Ovary (tissue), 9 donors: ENCODE results near the gene INPP4A. TPM values are rescaled to one million over a fixed set of nuclear protein-coding genes. Genes with fewer than 3 reads are reported as not detected.

Experiments used
- DNase-seq, 5 donors: peaks; one replicate each; pipeline ENCODE4 v3.0.0-alpha.2; 2019 to 2020
- H3K27ac ChIP-seq, 2 donors: fragments of 200-600 bp; one replicate each; pipeline versions ENCODE4 v1.5.1 to v1.8.0; 2019 to 2022
- H3K27me3 ChIP-seq: fragments of 200-600 bp; one replicate; pipeline ENCODE4 v1.8.0; 2022
- H3K36me3 ChIP-seq: fragments of 200-600 bp; sonication (generic); one replicate; pipeline ENCODE4 v1.5.1; 2019
- H3K4me1 ChIP-seq: one replicate; pipeline ENCODE4 v1.8.1; 2013; ENCODE audit warnings: mild to moderate bottlenecking, moderate library complexity; ENCODE audit not compliant: insufficient read depth
- H3K4me3 ChIP-seq: fragments of 200-600 bp; sonication (generic); one replicate; pipeline ENCODE4 v1.5.1; 2017
- H3K9me3 ChIP-seq, 2 donors: fragments of 200-600 bp in 1 of 2; sonication (generic) in 1 of 2; one replicate each; pipeline versions ENCODE4 v1.5.1 to v1.8.1; 2013 to 2019; ENCODE audit warnings: mild to moderate bottlenecking in 1 of 2, moderate library complexity in 1 of 2
- CTCF ChIP-seq, 3 donors: fragments of 450-650 bp in 2 of 3; fragments of 200-600 bp in 1 of 3; IDR thresholded peaks; one replicate each; pipeline versions ENCODE4 v1.5.1 to v1.8.0; 2016 to 2022; ENCODE audit warnings: antibody characterized with exemption in 3 of 3, mild to moderate bottlenecking in 1 of 3
- EP300 ChIP-seq: sonication (generic); formaldehyde crosslinking; IDR thresholded peaks from one replicate; pipeline ENCODE4 v1.6.1; 2017; ENCODE audit warnings: antibody characterized with exemption
- POLR2A ChIP-seq: fragments of 450-650 bp; IDR thresholded peaks from one replicate; pipeline ENCODE4 v1.6.1; 2017; ENCODE audit warnings: antibody characterized with exemption, mild to moderate bottlenecking, moderate library complexity
- WGBS, 3 donors: extraction: QIAGEN DNeasy Blood & Tissue Kit in 1 of 3; methylation state at CpG; one replicate each; pipeline versions ENCODE4 v1.1.5 to v1.1.7; 2013 to 2017; 5-methylcytosine and 5-hydroxymethylcytosine counted together
- intact Hi-C, 4 donors: fragments of 100-400 bp; cut with DNase I; formaldehyde crosslinking; loops; one replicate each; pipeline versions ENCODE4 v1.11.0 to v1.15.1; 2022 to 2023
- polyA plus RNA-seq, 2 donors: library from polyadenylated mRNA; stranded (reverse); fragments of 200-250 nt in 1 of 2; fragments of 350-450 nt in 1 of 2; fragmentation: Illumina TruSeq in 1 of 2; extraction: RNeasy Lipid Tissue Mini Kit (QIAGEN cat#74804) in 1 of 2; gene quantifications; one replicate each; pipeline ENCODE4 v1.2.3, GENCODE V29; 2013 to 2014
- total RNA-seq, 7 donors: library from RNA; depleted of rRNA in 2 of 7; stranded (reverse); fragments of >200 nt in 2 of 7; fragmentation: NEBNext Ultra II Directional in 3 of 7; extraction: Animal tissue kit (Norgen Biotek cat#: 25700) in 3 of 7; gene quantifications; one replicate each; pipeline versions ENCODE4 v1.1.0 to v1.2.4, GENCODE V29; 2016 to 2023
- donor health status: DM: no; HTN: no; CAD: no; lungs with moderate emphysema.
- donor health status: DM: no; HTN: no; CAD: no.
- donor health status: Bipolar disorder and iron deficiency.
- donor health status: DM: yes; HTN: yes; CAD: no.
- donor health status: DM: no; HTN: no; CAD: no.
- donor health status: DM: yes; HTN: yes; CAD: no.

Gene INPP4A
- total and polyA plus RNA-seq, 9 donors, result 7.5 to 25.8 (median 16.2) TPM

GRCh38 chr2:98541906-98542305, 97.2 kb downstream of the INPP4A start:
- WGBS, 3 donors, result 34 to 47% (median 35%) methylated on average over 9 of the region's 9 CpGs
- Histone ChIP-seq H3K9me3 (no peaks in the 10 kb centered on the region), H3K4me1 (peaks cover 2% of the 10 kb centered on the region), H3K27ac (no peak overlapping the region), H3K4me3 (no peak overlapping the region), H3K36me3 (no peaks in the 10 kb centered on the region), H3K27me3 (no peaks in the 10 kb centered on the region)
- no peak for TF ChIP-seq EP300
- TF ChIP-seq POLR2A, result no peak
- TF ChIP-seq CTCF (IDR thresholded peaks at IDR 0.05), result no peak
- intact Hi-C loops, result no loop called here
- no peak for DNase-seq

GRCh38 chr2:98543214-98543613, 98.6 kb downstream of the INPP4A start:
- no peak overlapping the region for H3K27ac ChIP-seq
- no peak for TF ChIP-seq CTCF (IDR thresholded peaks at IDR 0.05)
- no peak for TF ChIP-seq EP300
- TF ChIP-seq POLR2A, result no peak
- peaks cover 2% of the 10 kb centered on the region for H3K4me1 ChIP-seq
- no peaks in the 10 kb centered on the region for H3K36me3 ChIP-seq
- H3K9me3 ChIP-seq, result no peaks in the 10 kb centered on the region
- H3K4me3 ChIP-seq, result no peak overlapping the region
- intact Hi-C loops, result no loop called here
- WGBS, 3 donors, result 91 to 94% (median 91%) methylated on average over 11 of the region's 11 CpGs
- no peak for DNase-seq
- H3K27me3 ChIP-seq, result no peaks in the 10 kb centered on the region

GRCh38 chr2:98543842-98544241, 99.2 kb downstream of the INPP4A start:
- Histone ChIP-seq H3K27me3 (no peaks in the 10 kb centered on the region), H3K36me3 (no peaks in the 10 kb centered on the region), H3K4me3 (no peak overlapping the region), H3K27ac (no peak overlapping the region), H3K4me1 (peaks cover 2% of the 10 kb centered on the region), H3K9me3 (no peaks in the 10 kb centered on the region)
- TF ChIP-seq CTCF (IDR thresholded peaks at IDR 0.05), result no peak
- no peak for TF ChIP-seq POLR2A
- TF ChIP-seq EP300, result no peak
- intact Hi-C loops, result no loop called here
- 96 to 97% (median 97%) methylated on average over 6 of the region's 6 CpGs for WGBS, 3 donors
- DNase-seq, result no peak

GRCh38 chr2:98545591-98545990, 100.9 kb downstream of the INPP4A start:
- intact Hi-C loops, result no loop called here
- 91 to 97% (median 92%) methylated on average over 7 of the region's 7 CpGs for WGBS, 3 donors
- TF ChIP-seq POLR2A (no peak), EP300 (no peak), CTCF (IDR thresholded peaks at IDR 0.05) (no peak)
- Histone ChIP-seq H3K27me3 (no peaks in the 10 kb centered on the region), H3K27ac (no peak overlapping the region), H3K9me3 (no peaks in the 10 kb centered on the region), H3K4me1 (peaks cover 2% of the 10 kb centered on the region), H3K4me3 (no peak overlapping the region), H3K36me3 (no peaks in the 10 kb centered on the region)
- no peak for DNase-seq

DNA sequence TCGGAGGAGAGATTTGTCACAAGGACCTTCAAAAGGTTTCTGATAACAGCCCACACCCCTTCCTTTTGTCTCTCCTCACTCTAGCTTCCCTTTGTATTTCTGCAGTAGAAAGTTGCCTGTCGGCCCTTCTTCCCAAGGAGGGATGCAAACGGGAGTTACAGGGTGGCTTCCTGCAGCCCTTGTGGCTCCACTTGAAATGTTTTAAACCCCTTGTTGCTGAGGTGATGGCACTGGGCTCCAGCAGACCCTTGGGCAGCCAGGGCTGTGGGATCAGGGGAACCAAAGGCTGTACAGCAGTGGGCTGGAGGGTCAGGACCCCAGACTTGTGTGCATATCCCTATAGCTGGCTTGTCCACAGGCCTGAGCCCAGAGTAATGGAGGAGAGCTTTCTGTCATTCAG, 101.5 kb downstream of the INPP4A start:
- no peaks in the 10 kb centered on the region for H3K27me3 ChIP-seq
- no peaks in the 10 kb centered on the region for H3K9me3 ChIP-seq
- H3K4me3 ChIP-seq, result no peak overlapping the region
- DNase-seq, result no peak
- no peaks in the 10 kb centered on the region for H3K36me3 ChIP-seq
- TF ChIP-seq CTCF (IDR thresholded peaks at IDR 0.05) (no peak), POLR2A (no peak), EP300 (no peak)
- H3K4me1 ChIP-seq, result peaks cover 2% of the 10 kb centered on the region
- no peak overlapping the region for H3K27ac ChIP-seq
- intact Hi-C loops, result no loop called here
- 93 to 98% (median 96%) methylated on average over 3 of the region's 3 CpGs for WGBS, 3 donors
